GM20000 (cell line): ENCODE results near the gene SUCO.

Experiments
- DNase-seq: peaks from one replicate; pipeline ENCODE4 v3.0.0; 2012; ENCODE audit warnings: low spot score
- CTCF ChIP-seq: IDR thresholded peaks from 2 replicates; pipeline ENCODE4 v1.5.1; 2012; ENCODE audit warnings: mild to moderate bottlenecking, control low read depth; ENCODE audit errors: extremely low read depth, missing control alignments

SUCO gene

GRCh38 chr1:172637522-172637921 lies 104.6 kb downstream of the SUCO start:
- no peak for DNase-seq

GRCh38 chr1:172638249-172638648 lies 105.3 kb downstream of the SUCO start:
- no peak for TF ChIP-seq CTCF
- DNase-seq = no peak

More at GRCh38 chr1:172637522-172637921, 104.6 kb downstream of the SUCO start:
- TF ChIP-seq CTCF = no peak

- DNase-seq = peak; percentile 52
- TF ChIP-seq CTCF = no peak
Observed at GRCh38 chr1:172638885-172639831, 106.2 kb downstream of the SUCO start.

GRCh38 chr1:172640111-172640510 lies 107.2 kb downstream of the SUCO start:
- no peak for DNase-seq

DNA sequence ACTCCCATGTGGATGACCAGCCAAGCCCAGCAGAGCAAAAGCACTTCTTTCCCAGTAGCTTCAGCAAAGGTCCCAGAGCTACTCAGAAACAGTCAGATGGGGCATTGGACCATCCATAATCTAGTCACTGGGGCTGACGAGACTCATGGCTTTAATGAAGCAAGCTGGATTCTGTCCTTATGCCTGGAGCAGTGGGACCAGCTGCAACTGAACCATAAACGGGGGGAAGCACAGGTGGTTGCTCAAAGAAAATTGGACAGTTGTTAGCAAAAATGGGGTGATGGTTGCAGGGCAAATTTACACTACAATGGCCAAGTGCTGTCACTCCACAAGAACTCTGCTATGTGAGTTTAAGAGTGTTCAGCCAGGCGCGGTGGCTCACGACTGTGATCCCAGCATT lies 108.5 kb downstream of the SUCO start:
- DNase-seq = no peak
- TF ChIP-seq CTCF = no peak

More at GRCh38 chr1:172640111-172640510, 107.2 kb downstream of the SUCO start:
- no peak for TF ChIP-seq CTCF

DNA sequence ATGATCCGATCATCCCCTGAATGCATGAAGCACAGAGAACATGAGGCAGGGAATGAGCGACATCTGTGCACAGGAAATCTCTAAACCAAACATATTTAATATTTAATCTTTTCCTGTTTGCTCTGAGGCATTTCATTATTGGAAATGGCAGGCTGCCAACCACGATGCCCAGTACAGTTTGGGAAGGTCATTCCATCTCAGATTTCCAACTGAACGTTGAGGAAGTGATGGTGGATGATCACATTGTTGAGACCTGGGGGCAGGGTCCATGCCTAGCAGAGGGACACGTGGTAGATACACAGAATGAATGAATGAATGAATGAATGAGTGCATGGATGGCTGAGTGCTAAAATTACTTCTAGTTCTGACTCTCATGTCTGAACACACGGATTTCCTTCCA lies 110.0 kb downstream of the SUCO start:
- no peak for TF ChIP-seq CTCF
- DNase-seq = no peak

DNA sequence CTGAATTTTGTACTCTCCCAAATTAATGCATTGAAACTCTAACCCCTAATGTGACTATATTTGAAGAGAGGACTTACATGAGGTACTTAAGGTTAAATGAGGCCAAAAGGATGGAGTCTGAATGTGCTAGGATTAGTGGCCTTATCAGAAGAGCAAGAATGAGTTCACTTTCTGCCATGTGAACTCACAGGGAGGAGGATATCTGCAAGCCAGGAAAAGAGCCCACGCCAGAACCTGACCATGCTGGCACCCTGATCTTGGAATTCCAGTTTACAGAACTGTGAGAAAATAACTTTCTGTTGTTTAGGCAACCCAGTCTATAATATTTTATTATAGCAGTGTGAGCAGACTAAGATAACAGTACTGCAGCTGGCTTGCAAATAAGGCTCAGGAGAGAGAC lies 113.7 kb downstream of the SUCO start:
- no peak for DNase-seq
- no peak for TF ChIP-seq CTCF
